DMS153 treated with DMSO at 0.1 percent for 48 hours (cell line): Measurements from ENCODE around the gene CD1E.
"Not testable (repeated sequence)": the region's sequence is repeated elsewhere in the genome, so short reads cannot be mapped to it uniquely, and the experiment has no call there.

Experiments
- DNase-seq: peaks from one replicate; lab custom pipeline; 2025; ENCODE audit not compliant: unreplicated experiment; lab: John Stamatoyannopoulos, UW

CD1E gene

DNA sequence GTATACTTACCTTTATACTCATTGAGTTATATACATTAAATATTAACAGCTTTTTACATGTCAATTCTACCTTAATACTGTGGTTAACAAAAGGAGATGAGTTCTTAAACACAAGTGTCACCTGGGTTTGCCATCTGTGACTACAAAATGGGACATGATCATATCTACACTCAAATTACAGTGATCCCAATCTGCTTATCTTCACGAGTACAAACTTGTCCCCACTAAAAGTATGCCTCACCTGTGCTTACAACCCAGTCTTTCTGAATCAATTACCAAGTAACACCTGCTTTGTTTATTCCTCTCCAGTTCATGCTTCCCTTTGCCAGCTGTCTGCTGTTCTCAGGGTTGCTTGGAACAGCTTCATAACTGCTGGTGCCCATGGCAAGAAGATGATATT, 8.8 kb downstream of the CD1E start:
- DNase-seq = no peak

DNA sequence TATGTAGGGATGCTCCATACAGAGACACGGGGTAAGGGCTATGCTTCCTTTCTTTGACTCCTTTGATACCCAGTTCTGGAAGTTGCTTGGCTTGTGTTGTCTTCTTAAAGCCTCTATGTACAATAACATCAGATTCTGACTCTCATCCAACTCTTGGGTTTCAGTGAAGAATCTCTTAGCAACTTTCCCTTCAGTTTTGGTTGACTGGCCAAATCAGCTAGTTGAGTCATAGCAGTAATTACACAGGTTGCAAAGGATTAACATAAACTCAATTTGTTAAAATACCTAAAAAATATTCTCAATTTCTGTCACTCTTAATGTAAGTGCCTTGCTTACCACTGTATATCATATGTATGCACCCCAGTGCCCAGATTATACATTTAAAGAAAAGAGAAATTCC, 9.2 kb downstream of the CD1E start:
- DNase-seq = no peak

DNA sequence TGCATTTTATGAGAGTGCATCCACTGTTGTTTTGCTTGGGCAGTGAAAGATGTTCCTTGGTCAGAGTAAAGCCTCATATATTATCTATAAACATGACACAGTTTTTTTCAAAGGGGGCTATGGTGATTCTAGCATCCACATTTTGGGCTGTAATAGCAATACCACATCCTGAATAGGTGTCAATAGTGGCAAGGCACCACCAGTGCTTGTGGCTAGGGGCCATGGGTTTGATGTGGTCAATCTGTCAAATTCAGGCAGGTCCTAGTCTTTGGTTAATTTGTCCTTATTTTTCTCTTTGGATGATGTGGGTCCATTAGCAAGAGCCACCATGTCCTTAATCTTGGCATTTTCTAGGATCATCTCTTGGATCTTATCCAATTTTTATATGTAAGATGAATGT, 13.1 kb downstream of the CD1E start:
- no peak for DNase-seq

DNA sequence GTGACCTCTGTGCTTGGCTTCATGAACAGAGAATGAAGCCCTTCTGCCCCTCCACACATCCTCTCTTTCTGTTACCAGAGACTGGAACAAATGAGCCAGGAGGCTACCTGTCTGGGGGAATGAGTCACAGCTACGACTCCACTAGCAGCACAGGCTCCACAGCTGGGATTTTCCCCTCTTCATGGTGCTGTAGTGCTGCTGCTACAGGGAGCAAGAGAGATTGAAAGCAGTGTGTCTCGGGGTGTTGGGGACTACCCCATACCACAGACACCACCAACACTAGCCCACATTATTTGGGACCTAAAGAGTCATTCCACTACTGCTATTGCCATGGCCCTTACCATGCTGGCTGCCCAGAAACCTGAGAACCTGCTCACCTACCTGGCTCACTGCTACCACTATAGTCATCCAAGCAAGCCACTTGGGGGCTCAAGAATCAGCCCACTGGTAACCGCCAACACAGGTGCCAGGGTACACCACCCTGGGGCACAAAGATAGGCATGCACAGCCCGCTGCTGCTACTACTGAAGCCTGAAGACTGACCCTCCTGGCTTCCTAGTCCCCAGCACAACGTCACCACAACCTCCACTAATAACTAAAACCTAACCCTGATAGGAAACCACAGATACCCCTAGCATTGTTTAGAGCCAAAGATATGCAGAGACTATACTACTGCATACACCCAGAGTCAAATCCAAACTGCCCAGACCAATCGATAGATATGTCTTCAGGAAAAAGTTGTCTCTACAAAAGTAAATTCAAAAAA, 17.7 kb downstream of the CD1E start:
- DNase-seq = no peak

DNA sequence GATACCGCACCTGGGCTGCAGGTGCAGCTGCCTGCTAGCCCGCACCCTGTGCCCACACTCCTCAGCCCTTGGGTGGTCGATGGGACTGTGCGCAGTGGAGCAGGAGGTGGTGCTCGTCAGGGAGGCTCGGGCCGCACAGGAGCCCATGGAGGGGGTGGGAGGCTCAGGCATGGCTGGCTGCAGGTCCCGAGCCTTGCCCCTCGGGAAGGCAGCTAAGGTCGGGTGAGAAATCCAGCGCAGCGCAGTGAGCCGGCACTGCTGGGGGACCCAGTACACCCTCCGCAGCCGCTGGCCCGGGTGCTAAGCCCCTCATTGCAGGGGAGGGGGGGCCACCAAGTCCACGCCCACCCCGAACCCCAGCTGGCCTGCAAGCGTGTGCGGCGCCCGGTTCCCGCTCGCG, 20.4 kb downstream of the CD1E start:
- not testable (repeated sequence) for DNase-seq

DNA sequence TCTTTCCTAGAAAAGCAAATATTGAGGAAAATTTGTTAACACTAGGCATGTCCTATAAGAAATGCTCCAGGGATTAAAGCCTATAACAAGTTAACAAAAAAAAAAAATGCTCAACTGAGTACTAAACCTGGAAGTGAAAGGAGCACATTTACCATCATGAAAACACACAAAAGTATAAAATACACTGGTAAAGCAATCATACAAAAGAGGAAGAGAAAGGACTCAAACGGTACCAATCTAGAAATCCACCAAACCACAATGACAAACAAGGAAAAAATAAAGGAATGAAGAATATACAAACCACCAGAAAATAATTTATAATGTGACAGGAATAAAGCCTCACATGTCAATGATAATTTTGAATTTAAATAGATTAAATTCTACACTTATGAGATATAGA, 21.2 kb downstream of the CD1E start:
- no peak for DNase-seq

DNA sequence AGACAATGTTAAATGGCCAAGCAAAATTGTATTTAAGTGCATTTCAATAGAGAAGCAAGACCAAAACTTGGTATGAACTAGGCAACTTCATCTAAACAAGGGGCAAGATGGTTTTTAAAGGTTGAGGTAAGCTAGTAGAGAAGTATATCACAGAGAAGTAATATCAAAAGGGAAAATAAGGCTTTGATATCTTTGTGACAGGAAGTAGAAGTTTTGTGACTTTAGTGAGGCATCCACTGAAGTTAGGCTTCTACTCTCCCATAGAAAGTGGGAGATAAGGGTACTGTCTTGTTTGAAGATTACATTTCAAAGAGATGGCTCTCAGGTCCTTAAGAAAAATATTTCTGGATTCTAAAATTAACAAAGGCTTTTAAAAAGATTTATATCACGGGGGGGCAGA, 36.6 kb downstream of the CD1E start:
- no peak for DNase-seq

DNA sequence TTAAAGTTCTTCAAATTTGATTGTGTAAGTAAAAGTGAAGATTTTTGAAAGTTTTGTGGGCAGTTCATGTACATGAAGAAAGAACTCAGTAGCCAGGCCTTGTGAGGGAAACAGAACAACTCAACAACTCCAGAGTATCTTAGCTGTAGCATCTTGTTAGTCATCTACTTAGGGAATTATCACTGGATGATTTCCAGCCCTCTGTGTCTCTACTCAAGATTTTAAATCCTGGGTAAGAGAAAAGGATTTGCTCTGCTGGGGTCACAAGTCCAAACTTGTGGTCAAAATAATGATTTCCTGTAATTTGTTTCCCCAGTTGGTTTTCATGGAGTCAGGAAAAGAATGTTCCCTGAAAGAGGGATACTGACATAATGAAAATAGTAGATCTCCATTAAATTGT, 37.4 kb downstream of the CD1E start:
- DNase-seq = no peak

DNA sequence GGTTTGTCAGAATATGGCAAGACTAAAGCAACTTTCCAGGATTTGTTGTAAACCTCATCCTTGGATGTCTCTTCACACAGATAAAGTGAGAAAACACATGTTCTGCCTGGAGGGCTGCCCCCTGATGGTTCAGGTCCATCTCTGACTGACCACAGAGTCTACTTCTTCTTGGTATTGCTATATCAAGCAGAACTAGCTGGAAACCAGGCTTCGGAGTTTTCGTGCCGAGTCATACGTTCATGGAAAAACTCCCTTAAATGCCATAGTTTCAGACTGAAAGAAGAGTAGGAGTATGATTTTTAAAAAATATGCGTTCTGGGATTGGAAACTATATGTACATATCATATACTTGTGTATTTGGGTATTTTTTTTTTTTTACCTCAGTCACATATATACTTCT, 39.8 kb downstream of the CD1E start:
- DNase-seq = no peak

DNA sequence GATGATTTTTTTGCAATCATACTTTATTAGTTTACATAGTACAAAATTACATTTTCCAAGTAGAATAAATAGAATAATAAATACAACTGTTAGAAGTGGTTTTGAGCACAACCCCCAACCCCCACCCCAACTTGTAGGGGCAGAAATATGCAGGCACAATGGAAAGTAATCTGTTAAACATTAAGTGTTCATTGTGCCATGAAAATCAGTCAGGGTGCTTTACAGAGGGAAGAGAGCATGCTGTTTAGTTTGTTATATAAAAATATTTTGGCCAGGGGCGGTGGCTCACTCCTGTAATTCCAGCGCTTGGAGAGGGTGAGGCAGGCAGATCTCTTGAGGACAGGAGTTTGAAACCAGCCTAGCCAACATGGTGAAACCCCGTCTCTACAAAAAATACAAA, 43.0 kb downstream of the CD1E start:
- DNase-seq = no peak

DNA sequence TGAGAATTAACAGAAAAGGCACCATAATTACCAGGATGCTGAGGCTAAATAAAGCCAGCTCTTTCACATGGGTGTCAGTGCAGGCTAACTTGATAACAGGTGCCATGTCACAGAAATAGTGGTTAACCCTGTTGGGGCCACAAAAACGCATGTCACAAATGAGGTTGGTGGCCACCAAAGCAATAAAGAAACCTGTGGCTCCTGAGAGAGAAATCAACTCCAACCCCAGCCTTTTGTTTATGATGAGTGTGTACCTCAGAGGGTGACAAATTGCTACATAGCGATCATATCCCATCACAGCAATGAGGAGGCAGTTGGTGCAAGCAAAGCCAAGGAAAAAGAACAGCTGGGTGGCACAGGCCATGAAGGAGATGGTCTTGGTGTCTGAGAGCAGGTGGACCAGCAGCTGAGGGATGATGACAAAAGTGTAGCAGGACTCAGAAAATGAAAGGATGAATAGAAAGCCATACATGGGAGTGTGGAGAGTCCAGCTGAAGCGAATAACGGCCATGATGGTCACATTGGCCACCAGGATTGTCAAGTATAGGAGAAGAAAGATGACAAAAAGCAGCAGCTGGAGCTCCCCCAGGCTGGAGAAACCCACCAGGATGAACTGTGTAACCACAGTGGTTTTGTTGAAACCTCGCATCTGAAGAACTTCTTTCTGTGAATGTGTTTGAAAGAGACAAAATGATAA, 45.3 kb downstream of the CD1E start, which contains the start of gene OR10T2:
Gene OR10T2 (minus strand): TSS at position 649 of the 697 bp plus-strand sequence. CDS start 0 bp downstream, at position 649.
- DNase-seq = no peak

DNA sequence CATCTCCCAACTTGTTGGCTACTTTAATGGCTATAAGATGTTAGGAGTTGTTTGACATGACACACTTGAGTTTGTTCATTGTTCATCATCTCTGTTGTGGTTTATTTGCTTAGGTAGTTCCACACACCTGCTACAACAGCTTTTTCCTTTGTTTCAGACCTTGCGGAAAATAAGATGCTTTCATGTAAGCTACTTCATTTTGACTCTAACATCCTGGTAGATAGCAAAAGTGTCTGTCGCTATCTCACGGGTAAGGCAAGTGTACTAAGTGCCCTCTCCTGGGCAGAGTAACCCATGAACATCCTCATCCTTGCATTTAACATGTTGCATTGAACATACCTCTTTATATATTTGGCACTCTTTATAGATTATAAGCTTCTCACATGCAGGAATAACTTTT, 47.2 kb downstream of the CD1E start:
- DNase-seq = no peak

DNA sequence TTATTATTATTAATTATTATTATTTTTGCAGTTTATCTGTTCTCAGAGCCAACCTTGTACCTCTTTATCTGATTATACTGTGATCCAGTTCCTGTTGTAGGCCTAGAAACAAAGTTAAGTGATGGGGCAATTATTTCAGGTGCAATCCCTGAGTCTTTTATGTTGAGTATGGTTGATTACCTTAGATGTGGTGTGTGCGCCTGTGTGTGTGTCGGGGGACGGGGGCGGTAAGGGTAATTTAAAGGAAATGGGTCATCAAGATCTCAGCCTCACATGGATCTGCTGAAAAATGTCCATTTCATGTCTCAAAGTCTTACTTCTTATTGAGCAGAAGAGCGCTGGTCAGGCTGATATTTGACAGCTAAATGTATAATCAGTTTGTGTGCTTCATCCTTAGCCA, 53.4 kb downstream of the CD1E start:
- no peak for DNase-seq
